ENCODE measurements around the gene GJB5. TPM values are rescaled to one million over a fixed set of nuclear protein-coding genes. Genes with fewer than 3 reads are reported as not detected.

GJB5 gene
- total RNA-seq, 2 donors from 2014 or later = not detected

- H3K9me3 Mint-ChIP-seq = no peaks in the 10 kb centered on the region
- DNase-seq (ENCODE audit: low spot score in 2 of 2) = peak in 1 of 2 donors; percentile 52
- ATAC-seq = peak; percentile 30 to 50
Observed at GRCh38 chr1:34781071-34781843, 26.4 kb downstream of the GJB5 start, which contains the start of gene GJB3. Gene GJB3 (plus strand): TSS chr1:34781214. CDS start chr1:34784763, 3,549 bp downstream.

DNA sequence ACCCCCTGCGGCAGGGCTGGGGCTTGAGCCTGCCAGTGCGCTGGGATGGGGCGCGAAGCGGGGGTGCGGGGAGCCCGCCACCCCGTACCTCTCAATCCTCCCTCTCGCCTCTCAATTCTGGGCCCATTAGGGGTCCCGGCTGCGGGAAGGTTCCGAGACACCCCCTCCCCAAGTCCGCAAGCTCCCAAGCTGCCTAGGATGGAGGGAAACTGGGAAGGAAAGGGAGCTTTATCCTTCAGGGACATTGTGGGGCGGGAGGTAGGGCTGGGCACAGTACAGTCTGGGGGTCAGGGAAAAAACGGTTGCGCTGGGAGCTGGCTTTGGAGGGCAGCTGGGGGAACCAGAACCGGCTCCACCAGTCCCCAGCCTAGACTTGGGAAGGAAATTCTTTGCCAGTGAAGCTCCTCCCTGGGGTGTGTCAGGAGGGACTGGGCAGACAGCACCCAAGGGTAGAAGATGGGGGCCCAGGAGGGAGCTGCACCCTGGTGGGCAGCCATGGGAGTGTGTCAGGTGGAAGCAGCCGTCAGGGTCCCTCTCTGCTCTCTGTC lies 27.1 kb downstream of the GJB5 start:
- H3K9me3 Mint-ChIP-seq = no peaks in the 10 kb centered on the region
- ATAC-seq = no peak
- H3K36me3 Mint-ChIP-seq = no peaks in the 10 kb centered on the region
- DNase-seq (ENCODE audit: low spot score in 2 of 2) = peak in 1 of 2 donors; percentile 33
- H3K27ac Mint-ChIP-seq = no peak overlapping the region

More at GRCh38 chr1:34781071-34781843, 26.4 kb downstream of the GJB5 start, which contains the start of gene GJB3:
- no peaks in the 10 kb centered on the region for H3K36me3 Mint-ChIP-seq
- H3K27ac Mint-ChIP-seq = no peak within 1 kb of the TSS

GRCh38 chr1:34784751-34785221 lies 29.9 kb downstream of the GJB5 start:
- Mint-ChIP-seq H3K9me3 (no peaks in the 10 kb centered on the region), H3K27ac (no peak overlapping the region), H3K36me3 (no peaks in the 10 kb centered on the region)
- peak in 1 of 2 donors; percentile 41 for DNase-seq (ENCODE audit: low spot score in 2 of 2)
- no peak for ATAC-seq

- Mint-ChIP-seq H3K27ac (no peak overlapping the region), H3K36me3 (no peaks in the 10 kb centered on the region), H3K9me3 (no peaks in the 10 kb centered on the region)
- ATAC-seq (no peak), DNase-seq (ENCODE audit: low spot score in 2 of 2) (peak in 1 of 2 donors; percentile 46)
Observed at GRCh38 chr1:34785231-34785874, 30.5 kb downstream of the GJB5 start.

- H3K27ac Mint-ChIP-seq = no peak overlapping the region
- no peaks in the 10 kb centered on the region for H3K9me3 Mint-ChIP-seq
- DNase-seq (ENCODE audit: low spot score in 2 of 2) (no peak), ATAC-seq (peak in 1 of 2 donors; percentile 36)
- no peaks in the 10 kb centered on the region for H3K36me3 Mint-ChIP-seq
Observed at GRCh38 chr1:34785875-34786470, 31.1 kb downstream of the GJB5 start.

DNA sequence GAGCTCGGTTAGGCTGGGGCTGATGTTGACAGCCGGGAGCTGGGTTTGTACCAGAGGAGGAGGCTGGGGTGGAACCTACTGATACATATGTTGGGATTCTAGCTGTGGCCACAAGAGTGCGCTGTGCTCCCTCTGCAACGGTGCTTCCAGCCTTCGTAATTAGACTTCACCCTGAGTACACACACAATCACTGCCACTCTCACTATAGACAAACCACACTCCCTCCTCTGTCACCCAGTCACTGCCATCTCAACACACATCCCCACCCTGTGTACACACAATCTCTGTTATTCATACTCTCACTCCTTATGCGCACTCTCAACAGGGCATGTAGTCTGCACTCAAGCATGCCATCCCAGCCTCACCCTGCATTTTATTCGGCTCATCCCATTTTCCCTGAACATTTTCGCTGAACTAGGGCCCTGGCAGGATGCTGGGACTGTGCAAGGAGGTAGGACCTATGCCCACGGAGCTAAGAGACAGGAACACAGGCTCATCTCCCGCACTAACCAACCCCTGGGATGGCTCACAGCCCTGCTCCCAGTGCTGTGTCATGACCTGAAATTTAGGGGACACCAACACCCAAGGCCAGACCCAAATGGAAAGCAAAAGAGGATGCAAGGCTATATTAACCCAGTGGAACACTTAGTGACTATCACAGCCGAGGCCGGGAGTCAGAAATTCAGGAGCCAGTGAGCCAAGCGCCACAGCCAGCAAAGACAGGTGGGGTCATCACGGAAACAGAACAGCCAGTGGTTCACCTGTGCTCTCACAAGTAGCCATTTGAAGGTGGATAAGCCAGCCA lies 31.9 kb downstream of the GJB5 start:
- DNase-seq (ENCODE audit: low spot score in 2 of 2) (peak; percentile 56 to 69), ATAC-seq (peak; percentile 81 to 87)
- no peaks in the 10 kb centered on the region for H3K36me3 Mint-ChIP-seq
- H3K27ac Mint-ChIP-seq = no peak overlapping the region
- no peaks in the 10 kb centered on the region for H3K9me3 Mint-ChIP-seq

GRCh38 chr1:34787461-34788420 lies 32.9 kb downstream of the GJB5 start:
- Mint-ChIP-seq H3K9me3 (no peaks in the 10 kb centered on the region), H3K27ac (no peak overlapping the region), H3K36me3 (no peaks in the 10 kb centered on the region)
- ATAC-seq = peak in 1 of 2 donors; percentile 38
- DNase-seq (ENCODE audit: low spot score in 2 of 2) = peak in 1 of 2 donors; percentile 50

- Mint-ChIP-seq H3K36me3 (no peaks in the 10 kb centered on the region), H3K9me3 (no peaks in the 10 kb centered on the region), H3K27ac (no peak overlapping the region)
- DNase-seq (ENCODE audit: low spot score in 2 of 2) = no peak
- no peak for ATAC-seq
Observed at GRCh38 chr1:34790985-34791384, 36.1 kb downstream of the GJB5 start.

DNA sequence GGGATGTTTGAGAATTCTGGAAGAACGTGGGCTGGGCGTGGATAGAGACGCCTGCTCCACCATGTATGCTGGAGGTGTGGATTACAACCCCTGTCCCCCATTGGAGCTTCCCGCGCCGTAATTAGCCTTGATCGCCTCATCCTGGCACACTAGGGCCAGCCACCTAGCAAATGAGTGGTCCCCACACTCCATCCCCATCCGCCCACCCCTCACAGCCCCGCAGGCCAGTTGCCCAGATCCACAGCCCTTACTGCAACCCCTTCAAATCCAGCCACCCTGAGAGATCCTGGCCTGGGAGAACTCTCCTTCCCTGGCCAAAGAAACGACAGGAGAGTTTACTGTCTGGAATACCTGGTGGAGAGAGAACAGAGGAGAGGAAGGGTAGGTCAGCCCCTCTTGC lies 37.6 kb downstream of the GJB5 start:
- no peak overlapping the region for H3K27ac Mint-ChIP-seq
- DNase-seq (ENCODE audit: low spot score in 2 of 2) (peak in 1 of 2 donors; percentile 38), ATAC-seq (no peak)

DNA sequence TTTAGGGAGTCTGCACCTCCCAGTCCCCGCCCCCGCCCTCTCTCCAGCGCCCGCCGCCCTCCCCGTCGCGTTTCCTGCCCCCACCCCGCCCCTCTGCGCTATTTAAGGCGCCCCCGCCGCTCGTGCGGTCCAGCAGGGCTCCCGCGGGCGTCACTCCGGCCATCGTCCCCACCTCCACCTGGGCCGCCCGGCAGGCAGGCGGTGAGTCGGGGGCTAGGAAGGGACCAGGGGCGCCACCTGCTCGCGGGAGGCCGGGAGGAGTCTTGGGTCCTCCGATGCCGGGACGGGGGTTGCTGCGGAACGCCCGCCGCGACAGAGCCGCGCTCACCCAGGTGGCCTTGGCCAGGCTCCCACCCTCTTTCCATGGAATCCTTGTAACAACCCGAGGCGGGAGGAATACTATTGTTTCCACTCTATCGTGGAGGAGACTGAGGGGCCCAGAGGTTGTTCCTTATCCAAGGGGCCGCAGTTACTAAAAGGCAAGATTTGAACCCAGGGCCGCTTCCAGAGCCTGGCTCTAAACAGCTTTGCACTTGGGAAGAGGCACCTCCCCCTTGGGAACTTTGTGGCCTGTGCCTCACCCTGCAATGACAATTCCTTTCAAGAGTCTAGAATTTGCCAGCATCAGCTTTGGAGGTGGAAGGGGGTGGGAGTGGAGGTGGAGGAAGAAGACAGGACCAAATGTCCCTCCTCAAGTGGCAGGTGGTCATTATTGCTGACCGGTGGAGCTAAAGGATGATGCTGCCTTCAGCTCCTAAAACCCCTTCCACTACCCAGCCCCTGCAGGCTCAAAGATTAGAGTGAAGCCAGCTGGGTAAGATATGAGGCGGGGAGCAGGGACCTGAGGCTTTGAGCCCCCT lies 38.3 kb downstream of the GJB5 start, which contains the start of gene GJA4:
Gene GJA4 (plus strand): TSS at position 132 of the 860 bp plus-strand sequence. CDS start 1,215 bp downstream, outside the sequence.
- Mint-ChIP-seq H3K36me3 (no peaks in the 10 kb centered on the region), H3K27ac (no peak within 1 kb of the TSS), H3K9me3 (no peaks in the 10 kb centered on the region)
- DNase-seq (ENCODE audit: low spot score in 2 of 2) (peak in 1 of 2 donors; percentile 41), ATAC-seq (peak in 1 of 2 donors; percentile 15)

More for the DNA sequence above, 37.6 kb downstream of the GJB5 start:
- no peaks in the 10 kb centered on the region for H3K9me3 Mint-ChIP-seq
- no peaks in the 10 kb centered on the region for H3K36me3 Mint-ChIP-seq

- ATAC-seq = no peak
- DNase-seq (ENCODE audit: low spot score in 2 of 2) = peak in 1 of 2 donors; percentile 40
- H3K36me3 Mint-ChIP-seq = no peaks in the 10 kb centered on the region
- no peak overlapping the region for H3K27ac Mint-ChIP-seq
- no peaks in the 10 kb centered on the region for H3K9me3 Mint-ChIP-seq
Observed at GRCh38 chr1:34794001-34794789, 39.3 kb downstream of the GJB5 start.

GRCh38 chr1:34794790-34795180 lies 39.9 kb downstream of the GJB5 start:
- ATAC-seq (no peak), DNase-seq (ENCODE audit: low spot score in 2 of 2) (no peak)
- no peak overlapping the region for H3K27ac Mint-ChIP-seq
- H3K9me3 Mint-ChIP-seq = no peaks in the 10 kb centered on the region
- no peaks in the 10 kb centered on the region for H3K36me3 Mint-ChIP-seq

- no peaks in the 10 kb centered on the region for H3K9me3 Mint-ChIP-seq
- H3K27ac Mint-ChIP-seq = no peak overlapping the region
- no peaks in the 10 kb centered on the region for H3K36me3 Mint-ChIP-seq
- ATAC-seq (no peak), DNase-seq (ENCODE audit: low spot score in 2 of 2) (no peak)
Observed at GRCh38 chr1:34795916-34796315, 41.1 kb downstream of the GJB5 start.

DNA sequence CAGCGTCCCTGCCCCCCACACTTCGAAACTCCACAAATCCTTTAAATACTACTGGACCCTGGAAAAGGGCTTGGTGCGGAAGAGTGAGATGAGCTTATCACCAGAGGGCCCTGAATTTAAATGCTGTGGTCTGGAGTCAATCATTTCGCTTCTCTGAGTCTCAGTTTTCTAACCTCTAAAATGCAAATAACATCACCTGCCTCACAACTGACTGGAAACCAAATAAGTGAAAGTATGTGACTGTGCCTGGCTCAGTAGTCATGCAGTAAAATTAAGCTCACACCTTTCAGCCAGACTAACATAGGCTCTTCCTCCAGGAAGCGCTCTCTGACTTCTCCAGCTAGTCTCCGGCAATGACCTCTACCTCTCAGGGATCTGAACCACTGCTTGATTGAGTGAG lies 42.1 kb downstream of the GJB5 start:
- DNase-seq (ENCODE audit: low spot score in 2 of 2) (no peak), ATAC-seq (peak; percentile 32 to 83)
- peak overlapping the region in 1 of 2 donors; percentile 39 for H3K27ac Mint-ChIP-seq
- no peaks in the 10 kb centered on the region for H3K36me3 Mint-ChIP-seq
- no peaks in the 10 kb centered on the region for H3K9me3 Mint-ChIP-seq
